Ishikawa (cell line): Measurements from ENCODE around the gene TMEM181.

Experiments
- CEBPB ChIP-seq: IDR thresholded peaks from 2 replicates; pipeline ENCODE4 v1.6.1; 2012
- CREB1 ChIP-seq: IDR thresholded peaks from 2 replicates; pipeline ENCODE4 v1.6.1; 2012; ENCODE audit warnings: low read depth
- EGR1 ChIP-seq: IDR thresholded peaks from 2 replicates; pipeline ENCODE4 v1.6.1; 2012
- EP300 ChIP-seq: IDR thresholded peaks from 2 replicates; pipeline ENCODE4 v1.6.1; 2012; ENCODE audit warnings: borderline replicate concordance
- FOXM1 ChIP-seq: IDR thresholded peaks from 2 replicates; pipeline ENCODE4 v1.6.1; 2012; ENCODE audit warnings: low read depth, borderline replicate concordance
- MAX ChIP-seq: IDR thresholded peaks from 2 replicates; pipeline ENCODE4 v1.6.1; 2012
- NFIC ChIP-seq: IDR thresholded peaks from 2 replicates; pipeline ENCODE4 v1.6.1; 2012
- RAD21 ChIP-seq: IDR thresholded peaks from 2 replicates; pipeline ENCODE4 v1.6.1; 2012; ENCODE audit warnings: low read depth
- REST ChIP-seq: IDR thresholded peaks from 2 replicates; pipeline ENCODE4 v1.6.1; 2012; ENCODE audit warnings: low read depth, mild to moderate bottlenecking
- TAF1 ChIP-seq: IDR thresholded peaks from 2 replicates; pipeline ENCODE4 v1.6.1; 2012; ENCODE audit warnings: low read depth, mild to moderate bottlenecking
- TCF12 ChIP-seq: IDR thresholded peaks from 2 replicates; pipeline ENCODE4 v1.6.1; 2012; ENCODE audit warnings: low read depth
- TEAD4 ChIP-seq: IDR thresholded peaks from 2 replicates; pipeline ENCODE4 v1.6.1; 2012
- USF1 ChIP-seq: IDR thresholded peaks from 2 replicates; pipeline ENCODE4 v1.6.1; 2012
- YY1 ChIP-seq: IDR thresholded peaks from 2 replicates; pipeline ENCODE4 v1.6.1; 2012; ENCODE audit warnings: low read depth
- ZBTB7A ChIP-seq: IDR thresholded peaks from 2 replicates; pipeline ENCODE4 v1.6.1; 2012; ENCODE audit warnings: low read depth

The TMEM181 gene

GRCh38 chr6:158654960-158655489, 95.1 kb downstream of the TMEM181 start:
- TF ChIP-seq YY1 (no peak), CEBPB (peak; percentile 64), ZBTB7A (no peak)

- TF ChIP-seq TCF12: no peak
- TF ChIP-seq TAF1: no peak
- no peak for TF ChIP-seq YY1
- TF ChIP-seq NFIC: no peak
- TF ChIP-seq ZBTB7A: no peak
Measured at GRCh38 chr6:158655569-158656450, 95.9 kb downstream of the TMEM181 start.

- TF ChIP-seq EP300: no peak
- TF ChIP-seq RAD21: peak; percentile 74
Measured at GRCh38 chr6:158660333-158660754, 100.5 kb downstream of the TMEM181 start.

GRCh38 chr6:158661156-158661685, 101.3 kb downstream of the TMEM181 start:
- TF ChIP-seq EP300 (no peak), FOXM1 (no peak), YY1 (no peak), MAX (no peak), TAF1 (no peak), TEAD4 (no peak), NFIC (no peak), REST (no peak), ZBTB7A (no peak)

GRCh38 chr6:158662607-158662953, 102.7 kb downstream of the TMEM181 start:
- TF ChIP-seq YY1 (no peak), NFIC (no peak), CREB1 (no peak), ZBTB7A (no peak), TEAD4 (no peak), EGR1 (no peak), REST (no peak), MAX (no peak), CEBPB (no peak), TAF1 (no peak), TCF12 (no peak), EP300 (no peak), RAD21 (no peak), FOXM1 (no peak), USF1 (no peak)

GRCh38 chr6:158662954-158663624, 103.2 kb downstream of the TMEM181 start:
- TF ChIP-seq EGR1 (no peak), TEAD4 (no peak), NFIC (no peak), YY1 (no peak), REST (no peak), RAD21 (no peak), FOXM1 (no peak), TAF1 (no peak), EP300 (no peak), ZBTB7A (no peak), CEBPB (no peak), CREB1 (no peak), TCF12 (no peak), USF1 (no peak)
